ENCODE data around the gene SELENOV. TPM values are rescaled to one million over a fixed set of nuclear protein-coding genes. Genes with fewer than 3 reads are reported as not detected.

The SELENOV gene
- total RNA-seq, 1 experiment from 2014 or later: not detected

- H3K27me3 ChIP-seq (ENCODE audit: insufficient read depth, low read length): no peaks in the 10 kb centered on the region
- no peak overlapping the region for H3K27ac ChIP-seq (ENCODE audit: low read depth, low read length)
These were observed 8.4 kb upstream of the SELENOV start for GRCh38 chr19:39506598-39506943.

More at GRCh38 chr19:39506598-39506943, 8.4 kb upstream of the SELENOV start:
- no peak overlapping the region for H3K4me2 ChIP-seq (ENCODE audit: low read length)
- no peaks in the 10 kb centered on the region for H3K9me2 ChIP-seq (ENCODE audit: insufficient read depth)
- H3K79me2 ChIP-seq (ENCODE audit: insufficient read depth, low read length): no peaks in the 10 kb centered on the region
- TF ChIP-seq POLR2A (IDR thresholded peaks at IDR 0.05; ENCODE audit: borderline replicate concordance, extremely low read depth, insufficient read depth, insufficient read length) (no peak), SRF (IDR thresholded peaks at IDR 0.05; ENCODE audit: low read depth) (no peak), ELF1 (IDR thresholded peaks at IDR 0.05; ENCODE audit: borderline replicate concordance, low read depth) (no peak), TCF7L2 (IDR thresholded peaks at IDR 0.05; ENCODE audit: borderline replicate concordance, extremely low read depth, insufficient read depth, insufficient read length) (no peak), EZH2 (IDR thresholded peaks at IDR 0.05) (no peak), CBX3 (IDR thresholded peaks at IDR 0.05; ENCODE audit: low read depth) (no peak), CTCF (IDR thresholded peaks at IDR 0.05 in 2 of 3, conservative IDR thresholded peaks at IDR 0.05 in 1 of 3; ENCODE audit: borderline replicate concordance in 1 of 3, insufficient read depth in 1 of 3, low read depth in 2 of 3, low read length in 2 of 3) (no peak), REST (IDR thresholded peaks at IDR 0.05; ENCODE audit: low read depth) (no peak), EZH2phosphoT487 (IDR thresholded peaks at IDR 0.05; ENCODE audit: borderline replicate concordance) (no peak), EGR1 (IDR thresholded peaks at IDR 0.05; ENCODE audit: low read depth) (no peak), YY1 (IDR thresholded peaks at IDR 0.05; ENCODE audit: extremely low read depth, insufficient replicate concordance, low read depth, low read length) (no peak), ZNF274 (IDR thresholded peaks at IDR 0.05; ENCODE audit: low read depth, low read length) (no peak), RAD21 (IDR thresholded peaks at IDR 0.05; ENCODE audit: low read depth) (no peak), FOSL1 (IDR thresholded peaks at IDR 0.05; ENCODE audit: low read depth) (no peak), MAX (IDR thresholded peaks at IDR 0.05) (no peak), SIN3A (IDR thresholded peaks at IDR 0.05; ENCODE audit: low read depth) (no peak)
- TF ChIP-seq, protein P1, sequence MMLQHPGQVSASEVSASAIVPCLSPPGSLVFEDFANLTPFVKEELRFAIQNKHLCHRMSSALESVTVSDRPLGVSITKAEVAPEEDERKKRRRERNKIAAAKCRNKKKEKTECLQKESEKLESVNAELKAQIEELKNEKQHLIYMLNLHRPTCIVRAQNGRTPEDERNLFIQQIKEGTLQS (IDR thresholded peaks at IDR 0.05): no peak
- ChIA-PET CTCF (no interaction called here), POLR2A (no interaction called here), RAD21 (ENCODE audit: low non-redundant PET in 1 of 2, low total read pairs in 2 of 2, uncharacterized antibody in 2 of 2, unreplicated experiment in 2 of 2) (no interaction called here)
- BruUV-seq (replicated peaks): no TSS peak
- peaks cover 0 to 4% of the 10 kb centered on the region in 2 experiments; a peak in 1 of 4 replicates for H3K4me1 ChIP-seq (ENCODE audit: control insufficient read depth in 1 of 2, insufficient read depth in 2 of 2, low read length in 2 of 2)
- no peak overlapping the region for H2AFZ ChIP-seq (ENCODE audit: low read depth, low read length, poor library complexity, severe bottlenecking)
- no peak overlapping the region for H3K9ac ChIP-seq (ENCODE audit: low read length)
- H3K4me3 ChIP-seq (replicated peaks in 1 of 2; ENCODE audit: low read depth in 1 of 2, low read length in 2 of 2): no peak overlapping the region
- no peak for ATAC-seq
- no peak for DNase-seq (ENCODE audit: low read depth, low spot score)
- intact Hi-C loops (cut with micrococcal nuclease): no loop called here
- no peaks in the 10 kb centered on the region for H4K20me1 ChIP-seq (ENCODE audit: insufficient read depth)
- no peaks in the 10 kb centered on the region for H3K36me3 ChIP-seq (ENCODE audit: control insufficient read depth in 1 of 2, insufficient read depth in 2 of 2, low read length in 2 of 2)
- no peaks in the 10 kb centered on the region for H3K9me3 ChIP-seq (ENCODE audit: control insufficient read depth in 1 of 2, insufficient read depth in 1 of 2, low read depth in 1 of 2, low read length in 2 of 2)

Data from HCT116 (cell line).